Upper lobe of right lung (tissue), 1 donor: ENCODE data around the gene POLR2H. TPM values are rescaled to one million over a fixed set of nuclear protein-coding genes. Genes with fewer than 3 reads are reported as not detected.

Experiments used
- ATAC-seq: fragments of 200-7000 bp; cut with Tn5 transposase; one replicate; pipeline ENCODE4 v1.9.1; 2020; ENCODE audit warnings: mild to moderate bottlenecking, moderate library complexity
- DNase-seq: peaks from one replicate; pipeline ENCODE4 v3.0.0-alpha.2; 2020
- H3K27ac ChIP-seq: fragments of 200-600 bp; one replicate; pipeline ENCODE4 v1.8.0; 2022
- H3K27me3 ChIP-seq: fragments of 200-600 bp; one replicate; pipeline ENCODE4 v1.8.0; 2022; ENCODE audit warnings: mild to moderate bottlenecking
- H3K36me3 ChIP-seq: fragments of 200-600 bp; one replicate; pipeline ENCODE4 v1.8.0; 2022
- H3K4me1 ChIP-seq: fragments of 200-600 bp; one replicate; pipeline ENCODE4 v1.8.0; 2022
- H3K4me3 ChIP-seq: fragments of 200-600 bp; one replicate; pipeline ENCODE4 v1.8.0; 2022; ENCODE audit warnings: mild to moderate bottlenecking
- H3K9me3 ChIP-seq: fragments of 200-600 bp; one replicate; pipeline ENCODE4 v1.8.0; 2022
- intact Hi-C: fragments of 100-400 bp; cut with DNase I; formaldehyde crosslinking; loops from one replicate; pipeline ENCODE4 v1.11.0; 2022
- total RNA-seq: library from RNA; stranded (reverse); fragmentation: NEBNext Ultra II Directional; extraction: Animal tissue kit (Norgen Biotek cat#: 25700); gene quantifications from one replicate; pipeline ENCODE4 v1.2.1, GENCODE V29; 2021
- TF ChIP-seq, protein P1 (sequence below): fragments of 200-600 bp; IDR thresholded peaks from one replicate; pipeline ENCODE4 v1.8.0; 2022; ENCODE audit warnings: antibody characterized with exemption
- donor health status: DM: no; HTN: yes; CAD: no; lungs with severe emphysema.

POLR2H gene
- total RNA-seq, 1 donor from 2014 or later = 63.2 TPM

DNA sequence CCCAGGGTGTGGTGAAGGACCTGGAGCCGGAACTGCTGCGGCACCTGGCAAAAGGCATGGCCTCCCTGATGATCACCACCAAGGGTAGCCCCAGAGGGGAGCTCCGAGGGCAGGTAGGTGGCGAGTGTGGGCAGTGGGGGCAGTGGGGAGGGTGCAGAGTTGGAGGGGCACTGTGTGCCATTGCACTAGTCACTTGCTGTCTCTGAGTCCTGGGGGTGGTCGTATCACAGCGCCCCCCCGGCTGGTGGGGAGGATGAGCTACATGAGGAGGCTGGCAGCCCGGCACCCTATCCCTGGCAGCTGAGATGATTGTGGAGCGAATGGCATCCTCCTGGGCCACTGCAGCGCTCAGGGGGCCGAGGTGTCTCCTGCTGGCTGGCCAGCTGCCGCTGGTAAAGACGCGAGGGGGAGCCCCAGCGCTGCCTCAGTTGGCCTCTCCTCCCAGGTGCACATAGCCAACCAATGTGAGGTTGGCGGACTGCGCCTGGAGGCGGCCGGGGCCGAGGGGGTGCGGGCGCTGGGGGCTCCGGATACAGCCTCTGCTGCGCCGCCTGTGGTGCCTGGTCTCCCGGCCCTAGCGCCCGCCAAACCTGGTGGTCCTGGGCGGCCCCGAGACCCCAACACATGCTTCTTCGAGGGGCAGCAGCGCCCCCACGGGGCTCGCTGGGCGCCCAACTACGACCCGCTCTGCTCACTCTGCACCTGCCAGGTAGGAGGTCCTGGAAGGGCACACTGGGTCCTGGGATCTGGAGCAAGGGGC is 24.7 kb downstream of the POLR2H start:
- Histone ChIP-seq H3K27ac (no peak overlapping the region), H3K4me1 (peaks cover 4% of the 10 kb centered on the region), H3K4me3 (no peak overlapping the region), H3K27me3 (peaks cover 7% of the 10 kb centered on the region), H3K36me3 (no peaks in the 10 kb centered on the region), H3K9me3 (no peaks in the 10 kb centered on the region)
- DNase-seq = no peak
- intact Hi-C loops = no loop called here
- TF ChIP-seq, protein P1, sequence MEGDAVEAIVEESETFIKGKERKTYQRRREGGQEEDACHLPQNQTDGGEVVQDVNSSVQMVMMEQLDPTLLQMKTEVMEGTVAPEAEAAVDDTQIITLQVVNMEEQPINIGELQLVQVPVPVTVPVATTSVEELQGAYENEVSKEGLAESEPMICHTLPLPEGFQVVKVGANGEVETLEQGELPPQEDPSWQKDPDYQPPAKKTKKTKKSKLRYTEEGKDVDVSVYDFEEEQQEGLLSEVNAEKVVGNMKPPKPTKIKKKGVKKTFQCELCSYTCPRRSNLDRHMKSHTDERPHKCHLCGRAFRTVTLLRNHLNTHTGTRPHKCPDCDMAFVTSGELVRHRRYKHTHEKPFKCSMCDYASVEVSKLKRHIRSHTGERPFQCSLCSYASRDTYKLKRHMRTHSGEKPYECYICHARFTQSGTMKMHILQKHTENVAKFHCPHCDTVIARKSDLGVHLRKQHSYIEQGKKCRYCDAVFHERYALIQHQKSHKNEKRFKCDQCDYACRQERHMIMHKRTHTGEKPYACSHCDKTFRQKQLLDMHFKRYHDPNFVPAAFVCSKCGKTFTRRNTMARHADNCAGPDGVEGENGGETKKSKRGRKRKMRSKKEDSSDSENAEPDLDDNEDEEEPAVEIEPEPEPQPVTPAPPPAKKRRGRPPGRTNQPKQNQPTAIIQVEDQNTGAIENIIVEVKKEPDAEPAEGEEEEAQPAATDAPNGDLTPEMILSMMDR = no peak
- ATAC-seq = no peak

GRCh38 chr3:184387174-184387714 is 25.7 kb downstream of the POLR2H start:
- H3K36me3 ChIP-seq = no peaks in the 10 kb centered on the region
- H3K27ac ChIP-seq = no peak overlapping the region
- TF ChIP-seq, protein P1 = no peak
- H3K9me3 ChIP-seq = no peaks in the 10 kb centered on the region
- H3K27me3 ChIP-seq = peaks cover 1% of the 10 kb centered on the region
- ATAC-seq (no peak), DNase-seq (no peak)
- intact Hi-C loops = no loop called here
- no peaks in the 10 kb centered on the region for H3K4me1 ChIP-seq
- no peak overlapping the region for H3K4me3 ChIP-seq

DNA sequence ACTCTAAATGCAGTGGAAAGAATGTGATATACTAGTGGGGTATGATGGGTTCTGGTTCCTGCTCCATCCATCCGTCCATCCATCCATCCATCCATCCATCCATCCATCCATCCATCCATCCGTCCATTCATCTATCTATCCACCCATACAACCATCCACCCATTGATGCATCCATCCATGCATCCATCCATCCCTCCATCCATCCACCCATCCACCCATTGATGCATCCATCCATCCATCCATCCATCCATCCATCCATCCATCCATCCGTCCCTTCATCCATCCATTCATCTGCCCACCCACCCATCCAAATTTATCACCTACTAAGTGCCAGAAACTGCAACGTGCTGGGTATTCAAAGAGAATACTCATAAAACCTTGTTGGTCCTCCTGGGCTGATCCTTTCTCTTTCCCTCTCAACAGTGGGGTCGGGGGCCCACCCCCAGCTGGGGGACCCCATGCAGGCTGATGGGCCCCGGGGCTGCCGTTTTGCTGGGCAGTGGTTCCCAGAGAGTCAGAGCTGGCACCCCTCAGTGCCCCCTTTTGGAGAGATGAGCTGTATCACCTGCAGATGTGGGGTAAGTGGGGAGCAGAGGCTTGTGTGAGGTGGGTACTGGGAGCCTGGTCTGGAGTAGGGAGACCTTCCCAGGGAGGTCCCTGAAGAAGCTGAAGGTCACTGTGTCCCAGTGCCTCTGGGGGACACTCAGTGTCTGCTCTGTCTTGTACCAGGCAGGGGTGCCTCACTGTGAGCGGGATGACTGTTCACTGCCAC is 26.8 kb downstream of the POLR2H start:
- TF ChIP-seq, protein P1 = no peak
- Histone ChIP-seq H3K4me3 (no peak overlapping the region), H3K9me3 (no peaks in the 10 kb centered on the region), H3K4me1 (no peaks in the 10 kb centered on the region), H3K36me3 (no peaks in the 10 kb centered on the region), H3K27me3 (no peaks in the 10 kb centered on the region), H3K27ac (no peak overlapping the region)
- ATAC-seq = no peak
- intact Hi-C loops = no loop called here
- DNase-seq = no peak

- Histone ChIP-seq H3K27ac (no peak overlapping the region), H3K27me3 (no peaks in the 10 kb centered on the region), H3K9me3 (no peaks in the 10 kb centered on the region), H3K4me3 (no peak overlapping the region), H3K36me3 (no peaks in the 10 kb centered on the region), H3K4me1 (no peaks in the 10 kb centered on the region)
- TF ChIP-seq, protein P1 = no peak
- DNase-seq (no peak), ATAC-seq (no peak)
- intact Hi-C loops = no loop called here
Observed at GRCh38 chr3:184388936-184389230, 27.4 kb downstream of the POLR2H start.

GRCh38 chr3:184389384-184389783 is 27.9 kb downstream of the POLR2H start:
- DNase-seq (no peak), ATAC-seq (no peak)
- H3K9me3 ChIP-seq = no peaks in the 10 kb centered on the region
- H3K4me1 ChIP-seq = no peaks in the 10 kb centered on the region
- no peaks in the 10 kb centered on the region for H3K27me3 ChIP-seq
- no peak overlapping the region for H3K4me3 ChIP-seq
- no peak overlapping the region for H3K27ac ChIP-seq
- TF ChIP-seq, protein P1 = no peak
- intact Hi-C loops = no loop called here
- H3K36me3 ChIP-seq = no peaks in the 10 kb centered on the region
